ENCODE measurements around the gene RSU1. TPM values are rescaled to one million over a fixed set of nuclear protein-coding genes. Genes with fewer than 3 reads are reported as not detected.

The RSU1 gene
- total and polyA plus RNA-seq, 10 of the 15 experiments (the other 5 are each of a cell fraction or from before 2014, with no cell fraction given): 49.2 to 139 (median 81.3) TPM

DNA sequence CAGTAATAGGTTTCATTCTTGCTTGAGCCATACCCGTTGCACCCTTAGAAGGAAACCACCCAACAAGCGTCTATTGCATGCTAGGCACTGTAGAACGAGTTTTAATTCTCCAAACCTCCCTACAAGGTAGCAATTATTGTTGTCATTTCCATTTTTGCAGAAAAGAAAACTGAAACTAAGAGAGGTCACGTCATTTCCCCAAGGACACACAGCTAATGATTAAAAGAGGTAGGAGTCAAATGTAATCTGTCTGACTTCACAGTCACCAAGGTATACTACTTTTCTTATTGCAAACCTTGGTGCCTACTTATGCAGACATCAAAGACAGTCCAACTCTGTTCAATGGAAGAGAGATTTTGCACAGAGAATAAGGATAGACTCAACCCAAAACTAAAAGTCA, 246.5 kb downstream of the RSU1 start (continued):
- TF ChIP-seq SUPT20H (IDR thresholded peaks at IDR 0.05; ENCODE audit: borderline replicate concordance, control insufficient read depth, low read depth, low read length): no peak
- no peak for TF ChIP-seq ASH2L (IDR thresholded peaks at IDR 0.05; ENCODE audit: borderline replicate concordance, low read depth)
- TF ChIP-seq SREBF1 (IDR thresholded peaks at IDR 0.05; ENCODE audit: low read length): no peak

DNA sequence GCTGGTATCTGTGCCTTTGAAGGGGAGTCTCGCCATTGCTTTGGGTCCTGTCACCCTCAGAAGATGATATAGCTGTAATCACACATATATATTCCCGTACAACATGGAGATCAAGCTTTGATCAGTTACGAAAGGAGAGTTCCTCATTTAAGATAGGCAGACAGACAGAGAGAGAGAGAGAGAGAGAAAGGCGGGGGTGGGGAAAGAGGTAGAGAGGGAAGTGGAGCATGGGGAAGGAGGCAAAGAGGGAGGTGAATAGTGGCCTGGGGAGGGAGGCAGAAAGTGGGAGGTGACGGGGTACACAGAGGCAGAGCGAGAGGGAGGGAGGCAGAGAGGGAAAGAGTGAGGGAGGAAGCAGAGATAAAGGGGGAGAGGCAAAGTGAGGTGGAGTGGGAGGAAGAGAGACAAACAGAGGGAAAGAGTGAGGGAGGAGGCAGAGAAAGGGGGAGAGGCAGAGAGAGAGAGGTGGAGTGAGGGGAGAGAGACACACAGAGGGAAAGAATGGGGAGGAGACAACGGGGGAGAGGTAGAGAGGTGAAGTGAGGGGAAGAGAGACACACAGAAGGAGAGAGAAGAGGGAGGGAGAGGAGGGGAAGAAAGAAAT, 250.9 kb downstream of the RSU1 start:
- Histone ChIP-seq H3K4me2 (ENCODE audit: control insufficient read depth, insufficient read depth) (peak overlapping the region; percentile 60), H3K27me3 (replicated peaks in 1 of 2; ENCODE audit: control insufficient read depth in 2 of 2, insufficient read depth in 2 of 2, low read length in 1 of 2) (no peaks in the 10 kb centered on the region), H3K79me2 (ENCODE audit: control insufficient read depth, insufficient read depth, low read length) (no peaks in the 10 kb centered on the region), H3K27ac (ENCODE audit: control insufficient read depth, insufficient read depth) (no peak overlapping the region), H3K4me3 (no peak overlapping the region), H4K20me1 (ENCODE audit: control insufficient read depth, insufficient read depth) (no peaks in the 10 kb centered on the region), H3K9me3 (replicated peaks; ENCODE audit: control insufficient read depth, insufficient read depth, low read length) (no peaks in the 10 kb centered on the region), H3K9ac (ENCODE audit: control insufficient read depth, insufficient read depth, low read length) (no peak overlapping the region), H2AFZ (ENCODE audit: control insufficient read depth, low read depth, low read length) (peak overlapping the region; percentile 82), H3K4me1 (ENCODE audit: control insufficient read depth, insufficient read depth, low read length) (peaks cover 8% of the 10 kb centered on the region; the same call in 1 of the 2 replicates), H3K36me3 (ENCODE audit: control insufficient read depth in 2 of 2, insufficient read depth in 2 of 2, low read length in 1 of 2) (no peaks in the 10 kb centered on the region)
- intact Hi-C loops (cut with micrococcal nuclease; ENCODE audit: unreplicated experiment): no loop called here
- BruUV-seq (replicated peaks): no TSS peak
- RAD21 ChIA-PET (ENCODE audit: unreplicated experiment): interaction anchor here (0.7 kb wide), 1 partner anchor 62 kb away, joined by 3 read pairs; no protein-coding TSS in a partner anchor
- no peak for DNase-seq (ENCODE audit: low read depth, low spot score)
- FAIRE-seq: no peak
- SMC1A ChIA-PET (ENCODE audit: uncharacterized antibody, unreplicated experiment): interaction anchor here (1.3 kb wide), 1 partner anchor 20 kb away, joined by 6 read pairs; no protein-coding TSS in a partner anchor
- TF ChIP-seq GABPA (IDR thresholded peaks at IDR 0.05; ENCODE audit: low read depth) (no peak), SREBF2 (IDR thresholded peaks at IDR 0.05; ENCODE audit: low read length) (no peak), HDGF (IDR thresholded peaks at IDR 0.05) (peak; percentile 90), DPF2 (IDR thresholded peaks at IDR 0.05) (no peak), ATF7 (IDR thresholded peaks at IDR 0.05; ENCODE audit: low read depth) (no peak)
- TF ChIP-seq, protein P1, sequence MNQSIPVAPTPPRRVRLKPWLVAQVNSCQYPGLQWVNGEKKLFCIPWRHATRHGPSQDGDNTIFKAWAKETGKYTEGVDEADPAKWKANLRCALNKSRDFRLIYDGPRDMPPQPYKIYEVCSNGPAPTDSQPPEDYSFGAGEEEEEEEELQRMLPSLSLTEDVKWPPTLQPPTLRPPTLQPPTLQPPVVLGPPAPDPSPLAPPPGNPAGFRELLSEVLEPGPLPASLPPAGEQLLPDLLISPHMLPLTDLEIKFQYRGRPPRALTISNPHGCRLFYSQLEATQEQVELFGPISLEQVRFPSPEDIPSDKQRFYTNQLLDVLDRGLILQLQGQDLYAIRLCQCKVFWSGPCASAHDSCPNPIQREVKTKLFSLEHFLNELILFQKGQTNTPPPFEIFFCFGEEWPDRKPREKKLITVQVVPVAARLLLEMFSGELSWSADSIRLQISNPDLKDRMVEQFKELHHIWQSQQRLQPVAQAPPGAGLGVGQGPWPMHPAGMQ (IDR thresholded peaks at IDR 0.05; ENCODE audit: borderline replicate concordance): peak; percentile 6; the same call in 1 of the 2 replicates
- TF ChIP-seq, protein P2, sequence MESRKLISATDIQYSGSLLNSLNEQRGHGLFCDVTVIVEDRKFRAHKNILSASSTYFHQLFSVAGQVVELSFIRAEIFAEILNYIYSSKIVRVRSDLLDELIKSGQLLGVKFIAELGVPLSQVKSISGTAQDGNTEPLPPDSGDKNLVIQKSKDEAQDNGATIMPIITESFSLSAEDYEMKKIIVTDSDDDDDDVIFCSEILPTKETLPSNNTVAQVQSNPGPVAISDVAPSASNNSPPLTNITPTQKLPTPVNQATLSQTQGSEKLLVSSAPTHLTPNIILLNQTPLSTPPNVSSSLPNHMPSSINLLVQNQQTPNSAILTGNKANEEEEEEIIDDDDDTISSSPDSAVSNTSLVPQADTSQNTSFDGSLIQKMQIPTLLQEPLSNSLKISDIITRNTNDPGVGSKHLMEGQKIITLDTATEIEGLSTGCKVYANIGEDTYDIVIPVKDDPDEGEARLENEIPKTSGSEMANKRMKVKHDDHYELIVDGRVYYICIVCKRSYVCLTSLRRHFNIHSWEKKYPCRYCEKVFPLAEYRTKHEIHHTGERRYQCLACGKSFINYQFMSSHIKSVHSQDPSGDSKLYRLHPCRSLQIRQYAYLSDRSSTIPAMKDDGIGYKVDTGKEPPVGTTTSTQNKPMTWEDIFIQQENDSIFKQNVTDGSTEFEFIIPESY (IDR thresholded peaks at IDR 0.05): no peak
- WGBS (ENCODE audit: insufficient coverage, insufficient replicate concordance, low lambda C conversion rate, missing lambda C conversion rate): 49% methylated on average over 7 of the region's 7 CpGs
- ATAC-seq: no peak
- CTCF ChIA-PET: no interaction called here
- in situ Hi-C loops (cut with MboI): no loop called here
- POLR2A ChIA-PET: interaction anchor here (0.6 kb wide), 1 partner anchor 194 kb away, joined by 3 read pairs; no protein-coding TSS in a partner anchor
